GM21723 (cell line): ENCODE data around the gene CPPED1.

Source experiments
- ATAC-seq: cut with Tn5 transposase; IDR thresholded peaks from one replicate; pipeline ENCODE4 v1.9.1; 2021; ENCODE audit warnings: mild to moderate bottlenecking, moderate library complexity; ENCODE audit not compliant: unreplicated experiment

Gene CPPED1

DNA sequence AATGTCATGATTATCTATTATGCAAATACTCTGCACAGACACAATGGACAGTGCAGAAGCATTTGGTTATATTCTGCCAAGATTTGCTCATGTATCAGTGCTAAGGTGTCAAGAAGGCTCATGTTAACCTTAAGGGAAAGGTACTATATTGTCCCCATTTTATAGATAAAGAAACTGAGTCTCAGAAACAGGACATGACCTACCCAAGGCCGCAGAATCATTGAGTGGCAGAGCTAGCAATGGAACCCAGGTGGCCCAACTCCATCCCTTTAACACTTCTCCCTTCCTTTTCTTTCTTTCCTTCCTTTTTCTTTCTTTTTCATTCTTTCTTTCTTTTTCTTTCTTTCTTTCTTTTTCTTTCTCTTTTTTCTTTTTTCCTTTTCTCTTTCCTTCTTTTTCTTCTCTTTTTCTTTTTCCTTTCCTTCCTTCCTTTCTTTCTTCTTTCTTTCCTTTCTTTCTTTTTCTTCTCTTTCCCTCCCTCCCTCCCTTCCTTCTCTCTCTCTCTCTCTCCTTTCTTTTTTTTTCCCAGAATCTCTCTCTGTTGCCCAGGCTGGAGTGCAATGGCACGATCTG lies 149.8 kb downstream of the CPPED1 start:
- no peak for ATAC-seq

DNA sequence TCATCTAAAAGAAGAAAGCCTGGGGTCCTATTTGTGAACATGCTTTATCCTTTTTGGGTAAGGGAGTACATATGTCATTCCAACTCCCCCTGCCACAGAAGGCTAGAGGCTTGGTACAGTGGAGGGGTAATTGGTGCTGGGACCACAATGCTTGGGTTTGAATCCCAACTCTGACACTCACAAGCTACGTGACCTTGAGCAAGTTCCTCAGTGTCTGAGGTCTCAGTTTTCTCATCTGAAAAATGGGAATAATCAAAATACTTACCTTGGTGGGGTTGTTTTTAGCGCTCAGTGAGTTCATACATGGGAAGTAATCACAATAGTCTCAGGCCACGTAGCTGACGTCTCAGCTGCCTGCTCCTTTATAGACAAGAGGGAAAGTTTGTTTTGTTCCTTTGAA lies 150.8 kb downstream of the CPPED1 start:
- no peak for ATAC-seq

DNA sequence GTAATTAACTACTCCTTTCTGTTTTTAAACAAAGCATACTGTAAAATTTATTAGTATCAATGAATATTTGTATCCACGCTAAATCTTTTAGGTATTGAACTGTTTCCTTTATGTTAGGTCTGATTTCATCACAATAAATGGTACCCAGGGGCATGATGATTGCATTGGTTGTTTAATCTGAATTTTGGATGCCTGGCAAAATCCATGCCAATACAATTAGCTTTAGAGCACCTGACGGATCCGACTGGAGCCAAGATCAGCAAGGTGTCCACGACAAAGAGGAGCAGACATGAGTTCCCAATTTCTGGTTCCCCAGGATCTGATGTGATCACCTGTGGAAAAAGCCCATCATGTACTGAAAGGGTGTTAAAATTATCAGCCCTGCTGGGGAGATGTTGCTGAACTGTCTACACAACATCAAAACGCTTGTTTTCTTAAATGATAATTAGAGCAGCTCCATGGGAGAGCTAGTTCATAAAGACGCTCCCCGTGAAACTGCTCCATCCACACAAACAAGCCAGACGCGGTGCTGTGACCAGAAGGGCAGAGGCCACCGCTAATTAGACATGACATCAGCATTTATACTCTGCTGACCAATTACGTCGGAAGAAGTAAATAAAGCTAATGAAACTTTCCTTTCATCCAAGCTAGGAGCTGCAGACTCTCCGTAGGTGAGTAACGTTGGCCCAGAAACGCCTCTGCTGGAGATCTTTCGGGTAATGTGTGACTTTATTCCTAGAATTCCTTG lies 151.7 kb downstream of the CPPED1 start:
- no peak for ATAC-seq

DNA sequence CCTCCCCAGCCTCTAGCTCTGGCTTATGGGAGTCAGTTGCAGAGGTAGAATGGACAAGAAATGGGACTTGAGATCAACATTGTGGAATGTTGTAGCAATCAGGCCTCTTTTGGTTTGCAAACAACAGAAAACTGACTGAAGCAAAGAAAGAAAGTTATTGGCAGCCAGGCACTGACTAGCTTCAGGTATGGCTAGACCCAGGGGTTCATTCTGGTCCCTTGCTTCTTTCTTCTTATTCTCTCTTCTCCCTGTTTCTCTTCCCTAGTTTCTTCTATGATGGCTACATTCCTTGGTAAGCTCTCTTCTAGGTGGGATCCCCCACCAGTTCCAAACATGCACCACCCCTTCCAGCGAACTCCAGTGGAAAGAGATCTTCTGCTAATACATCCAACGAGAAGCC lies 154.3 kb downstream of the CPPED1 start:
- ATAC-seq = no peak

DNA sequence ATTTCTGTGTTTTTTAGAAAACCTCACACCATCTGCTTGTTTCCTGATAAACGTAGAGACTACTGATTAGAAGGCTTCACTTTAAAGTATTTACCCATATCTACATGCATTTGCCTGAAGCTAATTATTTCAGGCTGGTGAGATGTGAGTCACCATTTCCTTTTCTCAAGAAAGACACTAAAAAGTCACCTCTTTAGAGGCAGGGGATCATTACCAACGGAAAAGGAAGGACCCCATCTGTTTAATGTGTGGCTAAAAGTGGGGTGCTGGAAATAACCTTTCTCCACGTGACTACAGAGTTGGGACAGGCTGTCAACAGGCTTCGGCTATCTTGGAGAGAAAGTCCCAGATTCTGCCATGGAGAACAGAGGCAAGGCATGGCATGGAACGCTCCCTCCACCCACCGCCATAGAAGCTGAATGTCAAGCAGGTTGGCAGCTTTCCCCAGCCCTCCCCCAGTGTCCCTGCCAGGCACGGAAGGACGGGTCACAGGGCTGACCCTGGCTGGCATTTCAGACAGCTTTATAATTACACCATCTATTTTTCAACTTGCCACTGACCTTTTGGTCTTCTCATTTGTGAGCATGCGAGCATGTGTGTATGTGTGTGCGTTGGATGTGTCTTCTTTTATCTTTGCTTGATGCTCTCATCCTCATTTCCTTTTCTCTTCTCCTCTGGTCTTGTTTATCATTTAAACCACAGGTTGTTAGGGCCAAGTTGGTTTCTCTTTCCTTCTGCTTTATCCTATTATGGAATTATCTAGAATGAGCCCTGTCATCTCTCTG lies 157.0 kb downstream of the CPPED1 start:
- no peak for ATAC-seq

DNA sequence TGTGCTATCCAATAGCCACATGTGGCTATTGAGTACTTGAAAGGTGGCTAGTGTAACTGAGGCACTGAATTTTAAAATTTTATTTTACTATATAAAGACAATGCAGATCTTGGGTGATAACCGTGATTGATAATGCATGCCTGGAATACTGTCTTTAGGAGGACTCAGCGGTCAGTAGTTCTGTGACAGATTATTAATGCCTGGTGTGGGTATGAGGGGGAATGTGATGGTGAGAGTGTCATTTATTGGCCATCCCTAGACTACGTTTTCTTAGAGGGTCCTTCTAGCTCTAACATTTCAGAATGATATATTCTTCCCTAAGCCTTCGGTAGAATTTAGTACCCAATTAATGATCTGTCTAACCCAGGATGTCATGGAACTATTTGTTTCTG lies 157.6 kb downstream of the CPPED1 start:
- ATAC-seq = no peak

DNA sequence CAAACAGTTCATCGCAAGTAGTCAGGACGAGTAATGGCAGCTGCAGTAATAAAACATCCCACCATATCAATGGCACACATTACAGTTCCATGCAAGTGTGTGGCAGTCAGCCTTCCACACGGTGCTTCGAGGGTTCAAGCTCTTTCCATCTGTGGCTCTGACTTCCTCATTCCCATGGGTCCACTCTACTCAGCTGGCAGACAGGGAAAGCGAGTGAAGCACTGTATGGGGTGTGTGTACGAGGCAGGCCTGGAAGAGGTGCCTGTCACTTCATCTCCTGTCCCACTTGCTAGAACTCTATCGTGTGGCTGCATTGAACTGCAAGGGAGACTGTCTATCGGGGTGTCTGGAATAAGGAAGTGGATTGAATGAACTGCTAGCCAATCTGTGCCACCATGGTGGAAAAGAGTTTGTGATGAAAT lies 160.6 kb downstream of the CPPED1 start:
- ATAC-seq = no peak

DNA sequence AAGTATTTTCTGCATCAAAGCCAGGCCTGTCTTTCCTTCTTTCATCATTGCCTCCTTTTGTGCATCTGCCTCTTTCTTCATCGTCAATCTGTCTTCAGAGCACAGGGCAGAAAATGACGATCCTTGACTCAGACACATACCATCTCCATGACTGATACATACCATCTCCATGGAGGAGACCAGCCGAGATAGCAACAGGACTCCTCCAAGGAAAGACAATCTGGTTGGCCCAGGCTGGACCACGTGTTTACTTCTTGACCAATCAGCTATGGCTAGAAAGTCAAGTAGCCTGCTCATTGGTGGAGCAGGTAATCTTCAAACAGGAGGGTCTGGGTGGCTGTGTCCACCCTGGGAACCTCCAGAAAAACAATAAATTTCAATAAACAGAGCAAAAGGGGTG lies 164.6 kb downstream of the CPPED1 start:
- no peak for ATAC-seq

DNA sequence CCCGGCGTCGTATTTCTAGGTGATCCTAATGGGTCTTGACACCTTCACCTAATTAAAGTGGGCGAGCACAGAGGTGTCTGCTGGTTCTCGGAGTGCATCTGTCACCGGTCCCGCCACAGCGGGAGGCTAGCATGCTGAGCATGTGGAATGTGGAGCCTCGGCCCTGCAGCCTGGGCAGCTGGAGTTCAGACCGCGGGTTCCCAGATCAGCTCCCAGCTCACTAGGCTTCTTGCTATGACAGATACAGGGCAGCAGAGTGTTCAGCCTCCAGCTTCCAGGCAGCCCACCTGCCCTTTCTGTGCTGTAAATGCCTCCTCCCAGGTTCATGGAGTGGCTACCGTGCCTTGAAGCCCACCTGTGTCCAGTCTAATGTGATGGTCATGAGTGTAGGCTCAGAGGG lies 166.7 kb downstream of the CPPED1 start:
- no peak for ATAC-seq

DNA sequence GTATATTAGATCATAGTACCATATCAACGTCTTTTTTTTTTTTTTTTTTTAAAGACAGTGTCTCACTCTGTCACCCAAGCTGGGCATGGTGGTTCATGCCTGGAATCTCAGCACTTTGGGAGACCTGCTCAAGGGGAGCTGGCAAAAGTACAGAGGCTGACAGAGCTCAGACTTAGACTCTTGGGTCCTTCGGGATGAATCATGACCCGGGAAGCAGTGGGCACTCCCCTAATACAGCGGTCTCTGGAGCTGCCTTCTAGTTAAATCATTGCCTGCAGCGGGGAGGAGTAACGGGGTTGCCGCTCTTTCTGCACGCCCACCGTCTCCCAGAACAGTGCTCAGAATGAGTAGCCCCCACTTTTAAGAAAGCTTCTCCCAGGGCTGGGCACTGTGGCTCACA lies 174.4 kb downstream of the CPPED1 start:
- no peak for ATAC-seq

DNA sequence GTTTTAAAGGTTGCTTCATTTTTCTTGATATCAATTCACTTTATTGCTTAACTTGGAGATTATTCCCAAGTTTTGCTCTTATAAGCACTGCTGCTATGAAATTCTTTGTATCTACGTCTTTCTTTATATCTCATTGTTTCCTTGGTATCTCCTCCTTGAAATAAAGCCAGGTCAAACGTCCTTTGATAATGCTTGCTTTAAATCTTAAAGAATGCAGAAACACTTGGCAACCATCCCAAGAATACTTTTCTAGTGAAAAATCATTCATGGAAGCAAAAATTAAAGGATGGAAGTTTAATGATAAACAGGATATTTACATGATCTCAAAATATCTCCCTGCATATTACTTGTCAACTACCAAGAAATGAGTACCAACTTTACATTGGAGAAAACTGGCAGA lies 175.2 kb downstream of the CPPED1 start:
- ATAC-seq = no peak

DNA sequence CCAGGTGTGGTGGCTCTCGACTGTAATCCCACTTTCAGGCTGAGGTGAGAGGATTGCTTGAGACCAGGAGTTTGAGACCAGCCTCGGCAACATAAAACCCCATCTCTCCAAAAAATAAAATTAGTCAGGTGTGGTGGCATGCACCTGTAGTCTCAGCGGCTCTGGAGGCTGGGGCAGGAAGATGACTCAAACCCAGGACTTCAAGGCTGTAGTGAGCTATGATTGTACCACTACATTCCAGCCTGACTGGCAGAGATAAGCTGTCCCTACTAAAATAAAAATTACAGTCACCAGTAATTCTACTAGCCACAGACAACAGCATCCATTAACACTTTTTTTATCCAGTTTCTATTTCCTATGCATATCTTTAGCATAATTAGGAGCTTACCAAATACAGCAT lies 176.3 kb downstream of the CPPED1 start:
- no peak for ATAC-seq

DNA sequence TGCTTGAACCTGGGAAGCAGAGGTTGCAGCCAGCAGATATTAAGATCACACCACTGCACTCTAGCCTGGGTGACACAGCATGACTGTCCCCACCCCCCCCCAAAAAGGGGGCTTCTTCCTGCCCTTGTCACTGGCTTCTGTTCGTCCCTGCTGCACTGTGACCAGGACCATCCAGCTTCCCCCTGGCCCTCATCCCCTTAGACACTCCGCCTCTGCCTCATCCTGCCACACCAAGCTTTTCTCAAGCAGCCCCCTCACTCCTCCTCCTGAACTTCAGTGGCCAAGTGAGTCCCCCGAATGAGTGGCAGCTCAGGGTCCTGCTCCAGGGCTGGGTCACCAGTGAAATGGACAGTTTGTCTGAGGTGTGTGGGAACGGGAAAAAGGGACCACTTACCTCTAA lies 177.3 kb downstream of the CPPED1 start:
- no peak for ATAC-seq

DNA sequence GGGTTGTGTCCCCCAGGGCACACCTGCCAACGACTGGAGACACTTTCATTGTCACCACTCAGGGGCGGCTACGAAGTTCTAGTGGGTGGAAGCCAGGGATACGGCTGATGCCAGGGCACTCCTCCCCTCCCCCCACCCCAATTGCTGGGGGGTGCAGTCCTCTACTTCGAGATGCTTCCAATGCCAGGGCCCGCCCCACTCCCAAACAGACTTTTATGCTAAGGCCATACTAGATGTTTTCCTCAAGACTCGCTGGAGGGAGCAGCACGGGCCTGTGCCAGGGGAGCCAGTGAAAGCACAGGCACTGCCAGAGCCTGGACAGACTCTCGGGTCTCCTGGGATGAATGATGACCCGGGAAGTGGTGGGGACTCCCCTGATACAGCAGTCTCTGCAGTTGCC lies 178.0 kb downstream of the CPPED1 start:
- no peak for ATAC-seq

DNA sequence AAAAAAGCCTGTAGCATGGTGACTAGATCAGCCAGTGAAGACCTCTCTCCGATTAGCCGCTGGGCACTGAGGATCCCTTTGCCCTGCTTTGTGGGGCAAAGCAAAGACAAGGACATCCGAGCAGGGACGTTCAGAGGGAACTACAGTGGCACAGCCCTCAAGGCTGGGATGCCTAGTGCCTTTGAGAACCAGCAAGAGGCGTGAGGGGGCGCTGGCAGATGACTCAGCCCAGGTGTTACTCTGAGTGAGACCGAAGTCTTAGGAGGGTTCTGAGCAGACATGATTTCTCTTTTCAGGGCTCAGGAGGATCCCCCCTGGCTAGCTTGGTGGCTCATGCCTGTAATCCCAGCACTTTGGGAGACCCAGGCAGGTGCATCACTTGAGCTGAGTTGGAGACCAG lies 178.6 kb downstream of the CPPED1 start:
- ATAC-seq = no peak

DNA sequence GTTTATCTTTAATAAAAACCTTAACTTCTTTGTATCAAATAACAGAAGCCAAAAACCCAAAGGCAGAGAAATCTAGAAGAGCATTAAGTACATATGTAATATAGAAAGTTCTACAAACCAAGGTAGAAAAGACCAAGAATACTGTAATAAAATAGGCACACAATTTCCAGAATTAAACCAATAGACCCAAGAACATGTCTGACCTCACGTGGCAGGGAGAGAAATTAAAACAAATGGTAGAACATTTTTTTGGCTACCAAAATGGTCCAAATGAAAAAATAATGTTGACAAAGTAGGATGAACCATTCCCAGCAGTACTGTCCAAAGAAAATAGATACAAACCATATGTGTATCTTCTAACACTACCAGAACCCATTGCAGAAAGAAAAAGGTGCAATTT lies 183.5 kb downstream of the CPPED1 start:
- ATAC-seq = no peak

DNA sequence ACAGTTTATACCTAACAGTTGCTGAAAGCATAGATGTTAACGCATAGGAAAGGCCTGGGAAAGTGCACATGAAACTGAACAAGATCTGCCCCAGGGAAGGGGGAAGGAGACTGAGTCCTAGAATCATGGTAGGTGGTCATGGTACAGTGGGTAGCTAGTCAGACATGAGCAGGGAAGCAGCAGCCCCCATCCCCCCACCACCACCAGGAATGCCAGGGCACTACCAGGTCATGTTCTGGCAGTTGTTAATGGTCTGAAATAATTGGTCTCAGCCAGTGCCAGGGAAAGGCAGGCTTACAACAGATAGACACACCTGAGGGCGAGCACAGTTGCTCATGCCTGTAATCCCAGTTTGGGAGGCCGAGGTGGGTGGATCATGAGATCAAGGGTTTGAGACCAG lies 185.2 kb downstream of the CPPED1 start:
- ATAC-seq = no peak

DNA sequence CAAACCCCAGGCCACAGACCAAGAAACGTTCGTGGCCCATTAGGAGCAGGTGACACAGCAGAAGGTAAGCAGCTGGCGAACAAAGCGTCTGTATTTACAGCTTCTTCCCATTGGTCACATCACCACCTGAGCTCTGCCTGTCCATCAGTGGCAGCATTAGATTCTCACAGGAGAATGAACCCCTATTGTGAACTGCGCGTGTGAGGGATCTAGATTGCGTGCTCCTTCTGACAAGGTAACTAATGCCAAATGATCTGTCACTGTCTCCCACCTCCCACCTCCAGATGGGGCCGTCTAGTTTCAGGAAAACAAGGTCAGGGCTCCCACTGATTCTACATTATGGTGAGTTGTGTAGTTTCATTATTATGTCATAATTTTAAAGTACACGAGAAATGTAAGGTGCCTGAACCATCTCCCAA lies 186.3 kb downstream of the CPPED1 start:
- no peak for ATAC-seq

DNA sequence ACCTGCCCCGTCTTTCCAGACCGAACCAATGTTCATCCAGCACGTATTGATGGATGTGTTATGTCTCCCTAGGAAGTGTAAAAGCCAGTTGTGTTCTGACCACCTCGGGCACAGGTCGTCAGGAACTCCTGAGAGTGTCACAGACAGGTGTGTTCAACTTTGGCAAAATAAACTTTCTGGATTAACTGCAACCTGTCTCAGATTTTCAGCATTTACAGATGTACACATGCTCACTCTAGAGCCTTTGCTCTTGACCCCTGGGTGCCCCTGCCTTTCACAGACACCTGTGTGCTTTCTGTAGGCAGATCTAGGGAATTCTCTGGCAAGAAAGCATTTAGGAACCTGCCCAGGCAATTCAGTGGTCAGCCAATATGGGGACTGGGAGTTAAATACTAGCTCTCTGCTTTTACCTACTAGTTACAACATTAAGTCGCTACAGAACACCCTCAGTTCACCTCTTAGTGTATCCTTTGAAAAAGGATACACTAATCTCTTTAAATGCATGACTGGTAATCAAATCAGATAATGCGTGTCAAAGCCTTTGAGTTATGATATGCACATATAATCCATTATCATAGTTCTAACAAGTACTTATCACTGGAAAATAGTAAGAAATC lies 188.9 kb downstream of the CPPED1 start:
- ATAC-seq = no peak

DNA sequence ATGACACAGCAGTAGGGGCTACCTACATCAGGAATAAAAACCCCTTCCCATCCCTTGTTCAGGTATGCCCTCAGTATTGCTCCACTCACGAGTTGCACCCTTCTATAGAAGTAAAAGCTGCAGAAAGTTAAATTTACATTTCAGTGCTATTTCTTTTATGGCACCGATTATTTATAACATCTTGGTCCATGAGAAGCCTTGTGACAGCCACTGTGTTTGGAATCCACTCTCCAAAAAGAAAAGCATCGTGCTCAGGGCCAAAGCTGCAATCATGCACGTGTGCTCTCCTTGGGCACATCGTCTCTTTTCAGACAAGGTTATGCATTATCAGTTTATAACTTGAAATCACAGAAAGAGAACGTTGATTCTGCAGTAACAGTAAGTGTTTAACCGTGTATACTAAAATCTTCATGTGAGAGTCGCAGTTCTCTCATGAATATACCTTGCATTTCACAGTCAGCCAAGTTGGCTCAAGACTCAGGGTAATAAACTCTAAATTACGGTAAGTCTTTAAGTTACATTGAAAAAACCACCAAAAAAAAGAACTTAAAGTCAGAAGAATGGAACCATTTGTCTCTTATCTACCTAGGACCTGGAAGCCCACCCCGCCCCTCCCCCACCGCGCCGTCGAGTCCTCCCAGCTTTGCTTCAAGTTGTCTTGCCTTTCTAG lies 189.6 kb downstream of the CPPED1 start:
- ATAC-seq = no peak
